Motor neuron (in vitro differentiated cells): ENCODE measurements around the gene FXR2. TPM values are rescaled to one million over a fixed set of nuclear protein-coding genes. Genes with fewer than 3 reads are reported as not detected.

ENCODE experiments used
- ATAC-seq, 8 experiments: fragments of 200-7000 bp; cut with Tn5 transposase; replicated peaks in 6 of 8; 2 replicates each; pipeline ENCODE4 v1.8.0; 2021; ENCODE audit warnings: mild to moderate bottlenecking in 8 of 8, moderate library complexity in 8 of 8
- H3K27ac ChIP-seq, 2 donors: fragments of 250-450 bp; sonication (Bioruptor Pico); 2 replicates each; pipeline ENCODE4 v1.9.0; 2021; ENCODE audit warnings: antibody characterized with exemption in 2 of 2, mild to moderate bottlenecking in 2 of 2, moderate library complexity in 1 of 2
- H3K4me1 ChIP-seq, 2 donors: fragments of 250-450 bp; sonication (Bioruptor Pico); replicated peaks in 1 of 2; 2 replicates each; pipeline ENCODE4 v1.6.1; 2021; ENCODE audit warnings: antibody characterized with exemption in 2 of 2, mild to moderate bottlenecking in 2 of 2, moderate library complexity in 1 of 2
- H3K4me3 ChIP-seq, 5 donors: fragments of 250-450 bp; sonication (Bioruptor Pico); 2 replicates each; pipeline ENCODE4 v1.9.0; 2021; ENCODE audit warnings: antibody characterized with exemption in 5 of 5, mild to moderate bottlenecking in 5 of 5, moderate library complexity in 4 of 5
- WGBS, 10 experiments: fragments of 450-650 bp; shearing (Covaris generic); methylation state at CpG; one replicate each; pipeline ENCODE4 v1.0.0; 2022; 5-methylcytosine and 5-hydroxymethylcytosine counted together
- in situ Hi-C, 9 experiments: fragments of 400-800 bp; cut with MboI; loops; one replicate each; pipeline ENCODE4 v1.15.0; 2021; ENCODE audit warnings: low sequenced_read_pairs in 9 of 9, low pct_unique_long_range_greater_than_20kb in 2 of 9; ENCODE audit not compliant: unreplicated experiment in 9 of 9
- total RNA-seq, 8 experiments: library from RNA; unstranded; fragments of 300-600 nt; gene quantifications; 2 replicates each; pipeline versions ENCODE4 v1.2.3 to v1.2.4, GENCODE V29; 2022

FXR2 gene
- total RNA-seq, result 10 to 100 TPM; 33.0 to 53.4 (median 46.1) TPM

DNA sequence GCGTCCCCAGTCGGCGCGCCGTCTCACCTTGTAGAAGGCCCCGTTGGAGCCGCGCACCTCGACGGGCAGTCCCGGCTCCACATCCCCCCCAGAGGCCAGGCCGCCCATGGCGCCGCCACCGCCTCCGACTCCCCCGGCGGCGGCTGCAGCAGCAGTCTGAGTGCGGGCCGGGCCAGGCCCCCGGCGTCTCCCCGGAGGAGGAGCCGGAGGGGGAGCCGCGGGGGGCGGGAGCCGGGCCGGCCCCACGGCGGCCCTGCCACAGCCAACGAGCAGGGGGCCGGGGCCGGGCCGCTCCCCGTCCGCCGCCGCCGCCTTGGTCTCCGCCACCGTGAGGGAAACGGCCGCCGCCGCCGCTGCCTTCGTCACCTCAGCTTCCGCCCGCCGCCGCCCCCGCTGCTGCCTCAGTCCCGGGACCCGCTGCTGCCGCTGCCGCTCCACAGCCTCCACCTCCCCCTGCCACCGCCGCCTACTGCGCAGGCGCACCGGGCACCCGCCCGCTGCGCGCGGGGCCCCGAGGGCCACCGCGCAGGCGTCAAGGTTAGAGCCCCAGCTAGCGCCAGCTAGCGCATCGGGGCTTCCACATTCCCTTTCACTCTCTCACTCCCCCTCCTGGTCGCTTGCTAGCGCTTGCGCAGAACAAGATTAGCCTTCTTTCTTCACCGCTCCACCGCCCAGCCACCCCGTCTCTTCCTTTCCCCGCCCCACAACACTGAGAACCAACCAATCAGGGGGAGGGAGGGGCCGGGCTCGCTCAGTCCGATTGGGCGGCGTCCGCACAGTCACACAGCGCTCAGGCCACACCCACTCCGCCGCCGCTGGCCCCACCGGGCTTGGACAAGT is at the start of gene FXR2:
TSS of gene FXR2 (minus strand) at position 473 of the 840 bp plus-strand sequence. CDS start at position 108, 365 bp downstream.
- peaks cover 15 to 22% of the 10 kb centered on the region in 2 donors for H3K4me1 ChIP-seq
- peak; percentile 84 to 93 (median 90) for ATAC-seq
- H3K27ac ChIP-seq, result peak within 1 kb of the TSS; percentile 91 to 94
- in situ Hi-C loops, result no loop called here
- WGBS, 10 experiments, result 0% methylated on average over 1 to 4 of the region's 93 CpGs; no CpG with 5 or more reads in 5 of the 10 experiments
- H3K4me3 ChIP-seq, result peak within 1 kb of the TSS; percentile 59 to 93 (median 69)

DNA sequence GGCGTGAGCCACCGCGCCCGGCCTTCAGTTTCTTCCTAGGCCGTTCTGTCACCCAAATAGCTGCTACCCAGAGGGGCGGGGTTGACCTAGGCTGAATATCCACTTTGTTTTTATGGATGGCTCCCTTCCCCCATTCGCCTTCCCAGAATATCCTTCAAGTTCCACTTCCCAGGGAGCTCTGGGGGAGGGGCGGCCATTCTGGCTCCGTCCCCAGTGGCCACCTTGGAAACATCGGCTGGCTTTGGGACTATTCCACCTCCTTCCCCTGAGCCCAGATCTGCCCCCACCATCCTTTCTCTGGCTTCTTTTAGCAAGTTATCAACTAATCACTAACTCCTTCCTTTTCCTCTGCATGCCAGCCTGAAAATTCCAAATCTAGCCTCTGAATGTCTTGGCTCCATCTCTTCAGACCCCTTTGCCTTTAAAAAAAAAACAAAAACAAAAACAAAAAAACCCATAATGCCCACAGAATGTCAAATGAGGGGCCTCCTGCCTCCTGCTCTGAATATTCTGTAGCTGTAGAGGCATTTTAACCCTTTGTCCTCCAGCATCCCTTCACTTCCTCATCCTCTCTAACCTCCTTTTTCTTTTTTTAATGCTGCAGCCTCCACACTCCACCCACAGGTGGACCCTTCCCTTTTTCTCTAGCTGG is 42.4 kb upstream of the FXR2 start:
- ATAC-seq, result peak in 7 of 8 experiments; percentile 35 to 74 (median 43)
- peak overlapping the region in 1 of 5 donors; percentile 2 for H3K4me3 ChIP-seq

GRCh38 chr17:7655541-7655840 is 40.8 kb upstream of the FXR2 start:
- H3K4me1 ChIP-seq, result peaks cover 22 to 27% of the 10 kb centered on the region in 2 donors
- no peak overlapping the region for H3K27ac ChIP-seq
- no peak for ATAC-seq
- in situ Hi-C loops, result no loop called here
- H3K4me3 ChIP-seq, result no peak overlapping the region
- WGBS, 10 experiments, result 90 to 100% (median 93%) methylated on average over 2 to 4 of the region's 17 CpGs; no CpG with 5 or more reads in 7 of the 10 experiments

More for the DNA sequence above, 42.4 kb upstream of the FXR2 start:
- in situ Hi-C loops, result no loop called here
- Histone ChIP-seq H3K4me1 (peaks cover 22 to 27% of the 10 kb centered on the region in 2 donors), H3K27ac (peak overlapping the region in 1 of 2 donors; percentile 10)
- 0 to 20% (median 15%) methylated on average over 2 to 8 of the region's 10 CpGs; no CpG with 5 or more reads in 5 of the 10 experiments for WGBS, 10 experiments

DNA sequence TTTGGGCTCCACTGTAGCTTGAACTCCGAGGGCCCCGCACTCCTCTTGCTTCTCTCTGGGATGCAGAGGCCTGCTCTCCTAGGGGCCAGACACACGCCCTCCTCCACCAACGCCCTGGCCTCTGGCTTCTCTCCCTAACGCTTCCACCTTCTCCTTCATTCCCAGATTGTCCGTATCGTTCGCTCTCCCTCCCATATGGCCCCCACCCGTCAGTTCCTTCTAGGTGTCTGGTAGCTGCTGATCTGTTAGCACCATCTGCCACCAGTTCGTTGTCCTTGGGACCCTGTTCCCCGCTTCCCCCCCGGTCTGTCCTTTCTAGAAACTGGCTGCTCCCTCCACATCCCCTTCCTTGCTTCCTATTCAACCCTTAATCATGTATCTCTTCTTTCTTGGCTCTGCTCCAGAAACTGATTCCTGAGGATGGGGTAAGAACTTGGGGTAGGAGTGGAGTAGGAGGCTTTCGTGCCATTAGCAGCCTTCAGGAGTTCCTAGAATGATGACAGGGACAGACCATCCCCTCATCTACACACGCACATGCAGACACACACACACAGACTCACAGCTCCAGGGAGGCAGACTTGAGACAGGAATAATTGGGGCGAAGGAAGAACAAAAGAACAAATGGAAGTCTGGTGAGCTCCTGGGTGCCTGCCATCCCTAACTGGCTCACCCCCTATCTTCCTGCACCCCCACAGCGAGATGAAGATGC is 40.3 kb upstream of the FXR2 start:
- WGBS, 10 experiments, result 20 to 90% (median 80%) methylated on average over 1 to 5 of the region's 16 CpGs; no CpG with 5 or more reads in 3 of the 10 experiments
- in situ Hi-C loops, result no loop called here
- no peak for ATAC-seq
- H3K4me3 ChIP-seq, result no peak overlapping the region
- H3K27ac ChIP-seq, result no peak overlapping the region
- H3K4me1 ChIP-seq, result peaks cover 24 to 30% of the 10 kb centered on the region in 2 donors

GRCh38 chr17:7652388-7653356 is 38.0 kb upstream of the FXR2 start:
- Histone ChIP-seq H3K4me1 (peaks cover 27 to 32% of the 10 kb centered on the region in 2 donors), H3K27ac (no peak overlapping the region), H3K4me3 (peak overlapping the region; percentile 41 to 66 (median 49))
- no peak for ATAC-seq
- in situ Hi-C loops, result no loop called here
- 0 to 100% methylated on average over 1 of the region's 12 CpGs; no CpG with 5 or more reads in 8 of the 10 experiments for WGBS, 10 experiments

DNA sequence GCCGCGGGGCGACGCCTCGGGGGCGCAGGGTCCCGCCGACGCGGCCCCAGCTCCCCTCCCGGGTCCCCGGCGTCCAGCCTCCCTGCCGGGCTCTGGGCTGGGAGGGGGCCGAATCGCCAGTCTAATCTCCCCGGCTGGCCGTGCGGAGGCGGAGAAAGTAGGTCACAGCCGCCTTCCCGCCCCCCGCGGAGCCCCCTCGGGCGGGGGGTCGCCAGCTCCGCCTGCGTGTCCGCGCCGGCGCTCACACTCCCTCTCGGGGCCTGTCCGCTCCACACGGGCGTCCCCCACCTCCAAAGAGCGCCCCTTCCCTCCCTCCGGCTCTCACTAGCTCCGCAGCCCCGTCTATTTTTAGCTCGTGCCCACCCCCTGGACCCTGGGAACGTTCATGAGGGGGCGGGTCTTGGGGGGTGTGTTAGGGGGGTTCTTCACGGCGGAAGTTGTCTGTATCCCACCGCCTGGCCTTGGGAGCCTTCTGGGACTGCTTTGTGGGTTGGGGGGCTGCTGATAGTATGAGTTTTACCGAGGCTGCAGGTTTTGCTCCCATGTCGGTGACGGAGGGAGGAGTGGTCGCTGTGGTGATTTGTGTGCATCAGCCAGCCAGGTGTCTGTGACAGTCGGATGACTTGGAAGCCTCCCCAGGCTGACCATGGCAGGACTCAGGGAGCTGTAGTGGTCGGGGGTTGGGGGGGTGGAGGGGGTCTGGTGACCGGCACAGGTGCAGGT is 37.1 kb upstream of the FXR2 start:
- ATAC-seq, result peak in 6 of 8 experiments; percentile 8 to 80 (median 78)
- Histone ChIP-seq H3K4me3 (peak overlapping the region; percentile 41 to 66 (median 49)), H3K27ac (peak overlapping the region; percentile 43 to 59), H3K4me1 (peaks cover 19 to 25% of the 10 kb centered on the region in 2 donors)
- WGBS, 10 experiments, result no CpG with 5 or more reads among the region's 54 CpGs
- in situ Hi-C loops, result no loop called here

- peaks cover 13 to 18% of the 10 kb centered on the region in 2 donors for H3K4me1 ChIP-seq
- peak in 2 of 8 experiments; percentile 0 to 2 for ATAC-seq
- 0 to 7% (median 0%) methylated on average over 2 to 9 of the region's 45 CpGs; no CpG with 5 or more reads in 5 of the 10 experiments for WGBS, 10 experiments
- H3K27ac ChIP-seq, result peak overlapping the region; percentile 43 to 59
- peak overlapping the region; percentile 41 to 66 (median 49) for H3K4me3 ChIP-seq
- in situ Hi-C loops, result no loop called here
Measured at GRCh38 chr17:7651097-7651664, 36.5 kb upstream of the FXR2 start.

DNA sequence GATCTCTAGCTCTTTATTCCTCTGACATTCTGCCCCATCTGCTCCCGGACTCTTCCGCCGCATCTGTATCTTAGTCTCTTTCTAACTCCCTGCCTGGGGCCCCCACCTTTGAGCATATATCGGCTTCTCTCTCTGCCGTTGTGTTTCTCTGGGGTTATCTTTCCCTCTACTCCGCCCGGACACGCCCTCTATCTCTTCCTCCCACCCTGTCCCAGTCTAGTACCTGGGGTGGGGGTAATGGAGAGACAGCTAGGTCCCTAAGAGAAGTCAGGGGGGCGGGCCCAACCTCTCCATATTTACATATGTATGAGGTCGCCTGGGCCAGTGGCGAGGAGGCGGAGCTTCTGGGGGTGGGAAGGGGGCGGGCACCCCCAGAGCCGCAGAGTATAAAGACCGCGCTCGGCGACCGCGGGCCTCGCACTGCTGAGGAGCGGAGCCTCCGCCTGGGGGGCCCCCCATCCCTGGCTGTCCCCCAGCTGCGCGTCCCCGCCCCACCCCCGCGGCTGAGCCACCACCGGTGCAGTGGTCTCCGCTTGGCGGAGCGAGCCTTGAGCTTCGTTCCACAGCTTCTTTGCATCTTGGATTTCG is 35.9 kb upstream of the FXR2 start, which contains the start of gene ATP1B2:
TSS of gene ATP1B2 (plus strand) at position 418 of the 588 bp plus-strand sequence. CDS start 593 bp downstream, outside the sequence.
- in situ Hi-C loops, result no loop called here
- Histone ChIP-seq H3K27ac (peak within 1 kb of the TSS; percentile 59 to 66), H3K4me3 (peak within 1 kb of the TSS; percentile 41 to 66 (median 49)), H3K4me1 (peaks cover 12 to 14% of the 10 kb centered on the region in 2 donors)
- WGBS, 10 experiments, result 0 to 20% (median 7%) methylated on average over 1 to 7 of the region's 34 CpGs; no CpG with 5 or more reads in 4 of the 10 experiments
- peak; percentile 73 to 91 (median 77) for ATAC-seq

DNA sequence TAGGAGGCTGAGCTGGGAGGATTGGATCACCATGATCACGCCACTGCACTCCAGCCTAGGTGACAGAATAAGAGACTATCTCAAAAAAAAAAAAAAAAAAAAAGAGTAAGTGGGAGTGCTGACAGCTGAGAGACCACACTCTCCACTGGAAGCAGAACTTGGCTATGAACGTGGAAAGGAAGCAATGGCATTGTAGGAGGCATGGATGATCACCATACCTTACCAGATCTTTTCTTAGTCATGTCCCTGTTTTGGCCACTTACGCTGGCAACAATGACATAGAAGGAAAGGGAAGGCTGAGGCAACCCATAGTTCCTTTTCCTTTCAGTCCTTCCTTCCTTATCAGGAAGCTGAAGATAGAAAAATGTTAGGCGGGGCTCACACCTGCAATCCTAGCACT is 32.3 kb upstream of the FXR2 start:
- in situ Hi-C loops, result no loop called here
- no peak for ATAC-seq
- Histone ChIP-seq H3K27ac (no peak overlapping the region), H3K4me1 (peaks cover 5 to 6% of the 10 kb centered on the region in 2 donors), H3K4me3 (no peak overlapping the region)
- WGBS, 10 experiments, result 0 to 100% (median 79%) methylated on average over 1 to 4 of the region's 4 CpGs; no CpG with 5 or more reads in 1 of the 10 experiments

GRCh38 chr17:7646457-7646856 is 31.8 kb upstream of the FXR2 start:
- Histone ChIP-seq H3K4me1 (peaks cover 5 to 6% of the 10 kb centered on the region in 2 donors), H3K4me3 (no peak overlapping the region), H3K27ac (no peak overlapping the region)
- WGBS, 10 experiments, result 50 to 92% (median 81%) methylated on average over 2 to 8 of the region's 9 CpGs; no CpG with 5 or more reads in 2 of the 10 experiments
- no peak for ATAC-seq
- in situ Hi-C loops, result no loop called here

DNA sequence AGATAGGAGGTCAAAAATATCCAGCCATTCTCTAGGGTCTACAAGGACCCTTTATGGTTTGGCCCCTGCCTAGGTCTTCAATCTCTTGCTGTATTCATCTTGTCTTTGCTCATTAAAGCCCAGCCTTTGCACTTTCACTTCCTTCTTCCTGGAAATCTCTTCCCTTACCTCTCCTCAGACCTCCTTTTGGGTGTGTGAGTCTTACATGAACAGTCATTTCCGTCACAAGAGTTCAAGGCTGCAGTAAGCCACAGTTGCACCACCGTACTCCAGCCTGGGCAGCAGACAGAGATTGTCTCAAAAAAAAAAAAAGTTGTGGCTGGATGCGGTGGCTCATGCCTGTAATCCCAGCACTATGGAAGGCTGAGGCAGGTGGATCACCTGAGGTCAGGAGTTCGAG is 30.1 kb upstream of the FXR2 start:
- peaks cover under 1% of the 10 kb centered on the region in 2 donors for H3K4me1 ChIP-seq
- in situ Hi-C loops, result no loop called here
- no peak for ATAC-seq
- H3K27ac ChIP-seq, result no peak overlapping the region
- WGBS, 10 experiments, result 20 to 100% (median 87%) methylated on average over 1 to 4 of the region's 4 CpGs; no CpG with 5 or more reads in 4 of the 10 experiments
- H3K4me3 ChIP-seq, result no peak overlapping the region
